ENCODE measurements around the gene ADGRB3. TPM values are rescaled to one million over a fixed set of nuclear protein-coding genes. Genes with fewer than 3 reads are reported as not detected.
"Not testable (repeated sequence)": the region's sequence is repeated elsewhere in the genome, so short reads cannot be mapped to it uniquely, and the experiment has no call there.

The ADGRB3 gene
- total RNA-seq, 1 experiment from 2014 or later = 3.2 TPM

- peak; percentile 60 for DNase-seq (ENCODE audit: extremely low read depth, low read depth)
Measured at GRCh38 chr6:68777956-68778355, 142.9 kb downstream of the ADGRB3 start.

GRCh38 chr6:68778356-68779020 lies 143.4 kb downstream of the ADGRB3 start:
- DNase-seq (ENCODE audit: extremely low read depth, low read depth) = peak; percentile 56

- no peak for DNase-seq (ENCODE audit: extremely low read depth, low read depth)
Measured at GRCh38 chr6:68779366-68779765, 144.3 kb downstream of the ADGRB3 start.

GRCh38 chr6:68790128-68790527 lies 155.0 kb downstream of the ADGRB3 start:
- not testable (repeated sequence) for DNase-seq (ENCODE audit: extremely low read depth, low read depth)

GRCh38 chr6:68814976-68815375 lies 179.9 kb downstream of the ADGRB3 start:
- not testable (repeated sequence) for DNase-seq (ENCODE audit: extremely low read depth, low read depth)

GRCh38 chr6:68826501-68826900 lies 191.4 kb downstream of the ADGRB3 start:
- no peak for DNase-seq (ENCODE audit: extremely low read depth, low read depth)

GRCh38 chr6:68834551-68834950 lies 199.5 kb downstream of the ADGRB3 start:
- DNase-seq (ENCODE audit: extremely low read depth, low read depth) = peak; percentile 30

- no peak for DNase-seq (ENCODE audit: extremely low read depth, low read depth)
Measured at GRCh38 chr6:68838571-68838970, 203.5 kb downstream of the ADGRB3 start.

GRCh38 chr6:68852791-68853190 lies 217.7 kb downstream of the ADGRB3 start:
- DNase-seq (ENCODE audit: extremely low read depth, low read depth) = no peak

GRCh38 chr6:68859233-68859632 lies 224.2 kb downstream of the ADGRB3 start:
- DNase-seq (ENCODE audit: extremely low read depth, low read depth) = no peak

- DNase-seq (ENCODE audit: extremely low read depth, low read depth) = no peak
Measured at GRCh38 chr6:68868646-68869045, 233.6 kb downstream of the ADGRB3 start.

GRCh38 chr6:68873236-68873635 lies 238.2 kb downstream of the ADGRB3 start:
- DNase-seq (ENCODE audit: extremely low read depth, low read depth) = no peak

- DNase-seq (ENCODE audit: extremely low read depth, low read depth) = no peak
Measured at GRCh38 chr6:68874747-68875146, 239.7 kb downstream of the ADGRB3 start.

- DNase-seq (ENCODE audit: extremely low read depth, low read depth) = no peak
Measured at GRCh38 chr6:68875403-68875802, 240.3 kb downstream of the ADGRB3 start.

GRCh38 chr6:68876792-68877493 lies 241.9 kb downstream of the ADGRB3 start:
- DNase-seq (ENCODE audit: extremely low read depth, low read depth) = peak; percentile 2

GRCh38 chr6:68880050-68880813 lies 245.2 kb downstream of the ADGRB3 start:
- DNase-seq (ENCODE audit: extremely low read depth, low read depth) = no peak

- DNase-seq (ENCODE audit: extremely low read depth, low read depth) = not testable (repeated sequence)
Measured at GRCh38 chr6:68883325-68883724, 248.2 kb downstream of the ADGRB3 start.

- no peak for DNase-seq (ENCODE audit: extremely low read depth, low read depth)
Measured at GRCh38 chr6:68891419-68891818, 256.3 kb downstream of the ADGRB3 start.

- no peak for DNase-seq (ENCODE audit: extremely low read depth, low read depth)
Measured at GRCh38 chr6:68892452-68892851, 257.4 kb downstream of the ADGRB3 start.

- DNase-seq (ENCODE audit: extremely low read depth, low read depth) = no peak
Measured at GRCh38 chr6:68895929-68896328, 260.8 kb downstream of the ADGRB3 start.

GRCh38 chr6:68901044-68901443 lies 266.0 kb downstream of the ADGRB3 start:
- no peak for DNase-seq (ENCODE audit: extremely low read depth, low read depth)

- no peak for DNase-seq (ENCODE audit: extremely low read depth, low read depth)
Measured at GRCh38 chr6:68911334-68911733, 276.3 kb downstream of the ADGRB3 start.
